ENCODE results near the gene NEIL3. TPM values are rescaled to one million over a fixed set of nuclear protein-coding genes. Genes with fewer than 3 reads are reported as not detected.

NEIL3 gene
- total and polyA plus RNA-seq, 10 donors = 0.30 to 3.3 (median 1.8) TPM

- DNase-seq = no peak
- Histone ChIP-seq H3K4me3 (no peak overlapping the region), H3K9me3 (no peaks in the 10 kb centered on the region), H3K4me1 (no peaks in the 10 kb centered on the region), H3K36me3 (no peaks in the 10 kb centered on the region), H3K27ac (no peak overlapping the region), H3K27me3 (replicated peaks in 1 of 7) (no peaks in the 10 kb centered on the region)
- intact Hi-C loops (cut with DNase I; ENCODE audit: low total_unique reads) = no loop called here
- TF ChIP-seq CTCF (IDR thresholded peaks at IDR 0.05 in 8 of 11, conservative IDR thresholded peaks at IDR 0.05 in 3 of 11) (no peak), POLR2AphosphoS5 (IDR thresholded peaks at IDR 0.05) (no peak), POLR2A (IDR thresholded peaks at IDR 0.05) (no peak)
- WGBS, 5 donors = 67 to 91% (median 81%) methylated on average over 1 of the region's 1 CpG
These were observed 43.2 kb upstream of the NEIL3 start for GRCh38 chr4:177266506-177266905.

- Histone ChIP-seq H3K9me3 (no peaks in the 10 kb centered on the region), H3K27ac (no peak overlapping the region), H3K4me1 (no peaks in the 10 kb centered on the region), H3K27me3 (replicated peaks in 1 of 7) (no peaks in the 10 kb centered on the region), H3K36me3 (no peaks in the 10 kb centered on the region), H3K4me3 (no peak overlapping the region)
- WGBS, 5 donors = 62 to 94% (median 80%) methylated on average over 3 of the region's 3 CpGs
- DNase-seq = no peak
- intact Hi-C loops (cut with DNase I; ENCODE audit: low total_unique reads) = no loop called here
- no peak for TF ChIP-seq POLR2A (IDR thresholded peaks at IDR 0.05)
- TF ChIP-seq POLR2AphosphoS5 (IDR thresholded peaks at IDR 0.05) = no peak
- TF ChIP-seq CTCF (IDR thresholded peaks at IDR 0.05 in 8 of 11, conservative IDR thresholded peaks at IDR 0.05 in 3 of 11) = no peak
These were observed 41.8 kb upstream of the NEIL3 start for GRCh38 chr4:177267911-177268310.

- WGBS, 5 donors = 76 to 83% (median 79%) methylated on average over 1 of the region's 1 CpG
- Histone ChIP-seq H3K27me3 (replicated peaks in 1 of 7) (no peaks in the 10 kb centered on the region), H3K36me3 (no peaks in the 10 kb centered on the region), H3K4me1 (no peaks in the 10 kb centered on the region), H3K27ac (no peak overlapping the region), H3K9me3 (no peaks in the 10 kb centered on the region), H3K4me3 (no peak overlapping the region)
- no peak for DNase-seq
- intact Hi-C loops (cut with DNase I; ENCODE audit: low total_unique reads) = no loop called here
- TF ChIP-seq CTCF (IDR thresholded peaks at IDR 0.05 in 8 of 11, conservative IDR thresholded peaks at IDR 0.05 in 3 of 11) (no peak), POLR2A (IDR thresholded peaks at IDR 0.05) (no peak), POLR2AphosphoS5 (IDR thresholded peaks at IDR 0.05) (no peak)
These were observed 38.6 kb upstream of the NEIL3 start for GRCh38 chr4:177271091-177271490.

GRCh38 chr4:177271915-177272766 lies 37.5 kb upstream of the NEIL3 start:
- DNase-seq = no peak
- no peak overlapping the region for H3K4me3 ChIP-seq
- TF ChIP-seq POLR2AphosphoS5 (IDR thresholded peaks at IDR 0.05) (no peak), POLR2A (IDR thresholded peaks at IDR 0.05) (no peak), CTCF (IDR thresholded peaks at IDR 0.05 in 8 of 11, conservative IDR thresholded peaks at IDR 0.05 in 3 of 11) (no peak)
- H3K4me1 ChIP-seq = no peaks in the 10 kb centered on the region
- intact Hi-C loops (cut with DNase I; ENCODE audit: low total_unique reads) = no loop called here
- 74 to 87% (median 79%) methylated on average over 10 of the region's 10 CpGs for WGBS, 5 donors
- no peaks in the 10 kb centered on the region for H3K9me3 ChIP-seq
- H3K27ac ChIP-seq = no peak overlapping the region
- no peaks in the 10 kb centered on the region for H3K27me3 ChIP-seq (replicated peaks in 1 of 7)
- no peaks in the 10 kb centered on the region for H3K36me3 ChIP-seq
